Activated CD4-positive, CD25-positive, alpha-beta regulatory T cell treated with anti-CD3 and anti-CD28 coated beads, Interleukin-2, amount 50 U/mL, for 72 hours (primary cell): ENCODE results near the gene TMC2.

Experiments used
- DNase-seq: peaks from one replicate; pipeline ENCODE4 v3.0.0; 2021

The TMC2 gene

GRCh38 chr20:2626853-2627541, 90.6 kb downstream of the TMC2 start:
- DNase-seq, result no peak

GRCh38 chr20:2631228-2631627, 94.9 kb downstream of the TMC2 start:
- DNase-seq, result no peak

GRCh38 chr20:2633381-2633780, 97.0 kb downstream of the TMC2 start:
- no peak for DNase-seq

GRCh38 chr20:2637246-2637645, 100.9 kb downstream of the TMC2 start:
- DNase-seq, result no peak

- no peak for DNase-seq
Measured at GRCh38 chr20:2640260-2640659, 103.9 kb downstream of the TMC2 start.

- DNase-seq, result no peak
Measured at GRCh38 chr20:2640899-2641298, 104.5 kb downstream of the TMC2 start.

- no peak for DNase-seq
Measured at GRCh38 chr20:2643708-2644107, 107.3 kb downstream of the TMC2 start.

GRCh38 chr20:2651772-2652723, 115.7 kb downstream of the TMC2 start, which contains the start of gene NOP56:
NOP56 (plus strand) TSS chr20:2652632; CDS start chr20:2652661, 29 bp downstream.
- DNase-seq, result peak; percentile 98

GRCh38 chr20:2652724-2653555, 116.6 kb downstream of the TMC2 start:
- no peak for DNase-seq

GRCh38 chr20:2653556-2654383, 117.4 kb downstream of the TMC2 start:
- DNase-seq, result no peak

GRCh38 chr20:2654384-2654822, 118.0 kb downstream of the TMC2 start:
- DNase-seq, result no peak

GRCh38 chr20:2654831-2655230, 118.5 kb downstream of the TMC2 start:
- no peak for DNase-seq

- DNase-seq, result no peak
Measured at GRCh38 chr20:2655331-2656116, 119.2 kb downstream of the TMC2 start.

- DNase-seq, result no peak
Measured at GRCh38 chr20:2656471-2657117, 120.2 kb downstream of the TMC2 start.

- DNase-seq, result no peak
Measured at GRCh38 chr20:2657241-2657640, 120.9 kb downstream of the TMC2 start.

- no peak for DNase-seq
Measured at GRCh38 chr20:2657674-2658073, 121.3 kb downstream of the TMC2 start.

- DNase-seq, result no peak
Measured at GRCh38 chr20:2658414-2659354, 122.3 kb downstream of the TMC2 start.

- no peak for DNase-seq
Measured at GRCh38 chr20:2659547-2659946, 123.2 kb downstream of the TMC2 start.

- no peak for DNase-seq
Measured at GRCh38 chr20:2663364-2663886, 127.1 kb downstream of the TMC2 start.
